K562 (cell line): ENCODE results near the gene CFL1.

Source experiments
- ELF4 ChIP-seq: fragments of 450-650 bp; formaldehyde crosslinking; IDR thresholded peaks from 2 replicates; pipeline ENCODE4 v1.4.0; 2022; ENCODE audit warnings: missing genetic modification characterization
- HNRNPH1 ChIP-seq: fragments of 200-400 bp; formaldehyde crosslinking; optimal IDR thresholded peaks from 2 replicates; pipeline ENCODE3; 2017; ENCODE audit warnings: low read depth, mild to moderate bottlenecking, low read length, moderate library complexity
- JUN ChIP-seq, 2 experiments: sonication (generic) in 1 of 2; formaldehyde crosslinking in 1 of 2; IDR thresholded peaks; 2 replicates each; pipeline versions ENCODE4 v1.6.1 to v1.8.0; 2012 to 2022; ENCODE audit warnings: borderline replicate concordance in 2 of 2, mild to moderate bottlenecking in 2 of 2, improper control_type of control experiment in 1 of 2, low read depth in 1 of 2, low read length in 1 of 2, missing genetic modification reagents in 1 of 2
- MAZ ChIP-seq, 2 experiments: fragments of 450-650 bp in 1 of 2; sonication (generic) in 1 of 2; formaldehyde crosslinking; IDR thresholded peaks in 1 of 2; conservative IDR thresholded peaks in 1 of 2; 2 replicates each; pipeline versions ENCODE4 v1.4.0 to v1.5.0; 2020; ENCODE audit warnings: mild to moderate bottlenecking in 1 of 2, missing genetic modification reagents in 1 of 2
- MEF2A ChIP-seq: IDR thresholded peaks from 2 replicates; pipeline ENCODE4 v1.6.1; 2011; ENCODE audit warnings: low read depth, mild to moderate bottlenecking, low read length, moderate library complexity; ENCODE audit not compliant: control insufficient read depth
- TCF7L2 ChIP-seq: fragments of 150-350 bp; IDR thresholded peaks from 2 replicates; pipeline ENCODE4 v1.6.1; 2016; ENCODE audit warnings: low read depth, mild to moderate bottlenecking, low read length, moderate library complexity
- TEAD4 ChIP-seq, 2 experiments: sonication (generic) in 1 of 2; formaldehyde crosslinking in 1 of 2; IDR thresholded peaks; 2 replicates each; pipeline versions ENCODE4 v1.6.1 to v1.8.0; 2012 to 2022; ENCODE audit warnings: borderline replicate concordance in 1 of 2, inconsistent platforms in 1 of 2, low read length in 1 of 2, mild to moderate bottlenecking in 1 of 2, missing genetic modification reagents in 1 of 2
- ZNF124 ChIP-seq: sonication (generic); formaldehyde crosslinking; IDR thresholded peaks from 2 replicates; pipeline ENCODE4 v1.8.1; 2022; ENCODE audit warnings: missing genetic modification reagents
- TF ChIP-seq, protein P1 (sequence below), 3 experiments: IDR thresholded peaks in 2 of 3; conservative IDR thresholded peaks in 1 of 3; 2 replicates each; pipeline ENCODE4 v1.5.1; 2011 to 2012; ENCODE audit warnings: low read length in 3 of 3, mild to moderate bottlenecking in 3 of 3, control low read depth in 2 of 3, improper control_type of control experiment in 1 of 3, inconsistent platforms in 1 of 3, low read depth in 1 of 3, mixed read lengths in 1 of 3, moderate library complexity in 1 of 3; ENCODE audit not compliant: insufficient read depth in 2 of 3

DNA sequence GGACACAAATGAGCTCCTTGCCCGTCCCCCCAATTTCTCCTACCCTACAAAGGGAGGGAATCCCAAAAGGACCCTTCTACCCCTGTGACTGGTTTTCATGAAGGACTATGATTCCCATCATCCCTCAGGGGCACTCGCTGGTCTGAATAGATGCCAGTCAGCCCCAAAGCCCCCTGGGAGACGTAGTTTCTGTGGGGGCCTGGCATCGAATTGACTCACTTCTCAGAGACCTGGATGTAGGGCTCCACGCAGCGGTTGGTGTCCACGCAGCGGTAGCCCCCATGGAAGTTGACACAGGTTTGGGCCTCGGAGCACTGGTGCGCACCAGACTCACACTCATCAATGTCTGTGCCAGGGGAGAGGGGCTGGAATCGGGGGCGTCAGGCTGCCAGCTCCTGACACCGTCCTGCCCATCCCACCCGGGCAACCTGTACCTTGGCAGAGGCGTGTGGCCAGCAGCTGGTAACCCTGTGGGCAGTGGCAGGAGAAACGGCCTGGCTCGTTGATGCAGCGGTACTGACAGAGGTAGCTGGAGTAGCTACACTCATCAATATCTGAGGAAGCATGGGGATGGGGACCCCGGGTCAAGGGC, 10.2 kb upstream of the CFL1 start:
- TF ChIP-seq MAZ (CRISPR knock-in tag; conservative IDR thresholded peaks at IDR 0.05 in 1 of 2, IDR thresholded peaks at IDR 0.05 in 1 of 2) (no peak), ELF4 (CRISPR knock-in tag) (no peak), JUN (IDR thresholded peaks at IDR 0.05; ENCODE audit: borderline replicate concordance, low read depth, low read length) (no peak), JUN (CRISPR knock-in tag; IDR thresholded peaks at IDR 0.05; ENCODE audit: borderline replicate concordance) (no peak), TCF7L2 (no peak), TEAD4 (IDR thresholded peaks at IDR 0.05; ENCODE audit: low read length) (no peak), TEAD4 (CRISPR knock-in tag; IDR thresholded peaks at IDR 0.05; ENCODE audit: borderline replicate concordance) (no peak), HNRNPH1 (no peak), MEF2A (no peak), ZNF124 (CRISPR knock-in tag) (no peak)
- TF ChIP-seq, protein P1, sequence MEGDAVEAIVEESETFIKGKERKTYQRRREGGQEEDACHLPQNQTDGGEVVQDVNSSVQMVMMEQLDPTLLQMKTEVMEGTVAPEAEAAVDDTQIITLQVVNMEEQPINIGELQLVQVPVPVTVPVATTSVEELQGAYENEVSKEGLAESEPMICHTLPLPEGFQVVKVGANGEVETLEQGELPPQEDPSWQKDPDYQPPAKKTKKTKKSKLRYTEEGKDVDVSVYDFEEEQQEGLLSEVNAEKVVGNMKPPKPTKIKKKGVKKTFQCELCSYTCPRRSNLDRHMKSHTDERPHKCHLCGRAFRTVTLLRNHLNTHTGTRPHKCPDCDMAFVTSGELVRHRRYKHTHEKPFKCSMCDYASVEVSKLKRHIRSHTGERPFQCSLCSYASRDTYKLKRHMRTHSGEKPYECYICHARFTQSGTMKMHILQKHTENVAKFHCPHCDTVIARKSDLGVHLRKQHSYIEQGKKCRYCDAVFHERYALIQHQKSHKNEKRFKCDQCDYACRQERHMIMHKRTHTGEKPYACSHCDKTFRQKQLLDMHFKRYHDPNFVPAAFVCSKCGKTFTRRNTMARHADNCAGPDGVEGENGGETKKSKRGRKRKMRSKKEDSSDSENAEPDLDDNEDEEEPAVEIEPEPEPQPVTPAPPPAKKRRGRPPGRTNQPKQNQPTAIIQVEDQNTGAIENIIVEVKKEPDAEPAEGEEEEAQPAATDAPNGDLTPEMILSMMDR (IDR thresholded peaks at IDR 0.05 in 2 of 3, conservative IDR thresholded peaks at IDR 0.05 in 1 of 3; ENCODE audit: insufficient read depth in 2 of 3, low read depth in 1 of 3, low read length in 3 of 3): no peak
